A673 (cell line): ENCODE results near the gene COX20. TPM values are rescaled to one million over a fixed set of nuclear protein-coding genes. Genes with fewer than 3 reads are reported as not detected.
"Not testable (repeated sequence)": the region's sequence is repeated elsewhere in the genome, so short reads cannot be mapped to it uniquely, and the experiment has no call there.

Experiments
- BruUV-seq: library from RNA; stranded (reverse); fragments of 400-500 nt; replicated peaks from 2 replicates; lab custom pipeline; 2021; lab: Mats Ljungman, UMichigan
- CTCF ChIA-PET: fragments of 300-600 bp; sonication (Branson Sonifier 250); formaldehyde crosslinking; loops from one replicate; lab custom pipeline; 2022; ENCODE audit warnings: antibody characterized with exemption; lab: Charles Lee
- POLR2A ChIA-PET: fragments of 300-600 bp; sonication (Branson Sonifier 250); formaldehyde crosslinking; loops from one replicate; lab custom pipeline; 2022; ENCODE audit warnings: antibody characterized with exemption; ENCODE audit not compliant: low non-redundant PET; lab: Charles Lee
- DNase-seq: peaks from one replicate; pipeline ENCODE4 v3.0.0-alpha.2; 2015; ENCODE audit warnings: low spot score
- H3K27ac ChIP-seq: fragments of 200-600 bp; sonication (generic); 2 replicates; pipeline ENCODE4 v1.5.1; 2016; ENCODE audit warnings: mixed run types, low read depth, mild to moderate bottlenecking, mixed read lengths, antibody characterized with exemption, low read length; ENCODE audit not compliant: poor library complexity, severe bottlenecking
- H3K27me3 ChIP-seq: fragments of 200-600 bp; sonication (generic); replicated peaks from 2 replicates; pipeline ENCODE4 v1.6.1; 2017; ENCODE audit warnings: mixed run types, low read depth, mild to moderate bottlenecking, mixed read lengths, antibody characterized with exemption, low read length; ENCODE audit not compliant: insufficient read depth, poor library complexity
- H3K36me3 ChIP-seq: fragments of 200-600 bp; sonication (generic); 2 replicates; pipeline ENCODE4 v1.6.1; 2016; ENCODE audit warnings: mixed run types, mild to moderate bottlenecking, mixed read lengths, antibody characterized with exemption, low read length; ENCODE audit not compliant: insufficient read depth, poor library complexity, severe bottlenecking
- H3K4me1 ChIP-seq: fragments of 200-600 bp; sonication (generic); 2 replicates; pipeline ENCODE4 v1.6.1; 2017; ENCODE audit warnings: mixed run types, mild to moderate bottlenecking, mixed read lengths, antibody characterized with exemption, low read length; ENCODE audit not compliant: insufficient read depth, poor library complexity, severe bottlenecking
- H3K4me3 ChIP-seq: fragments of 200-600 bp; sonication (generic); 2 replicates; pipeline ENCODE4 v1.5.1; 2016; ENCODE audit warnings: low read depth, mixed run types, mild to moderate bottlenecking, mixed read lengths, low read length; ENCODE audit not compliant: poor library complexity, severe bottlenecking
- H3K9me3 ChIP-seq: fragments of 200-600 bp; sonication (generic); 2 replicates; pipeline ENCODE4 v1.6.1; 2016; ENCODE audit warnings: mixed run types, low read depth, mild to moderate bottlenecking, mixed read lengths, antibody characterized with exemption, low read length; ENCODE audit not compliant: poor library complexity, severe bottlenecking
- EZH2 ChIP-seq: fragments of 200-600 bp; sonication (generic); IDR thresholded peaks from 2 replicates; pipeline ENCODE4 v1.6.1; 2017; ENCODE audit warnings: borderline replicate concordance, low read depth, mild to moderate bottlenecking, mixed read lengths, antibody characterized with exemption, low read length; ENCODE audit not compliant: poor library complexity, severe bottlenecking
- intact Hi-C: fragments of 100-400 bp; cut with micrococcal nuclease; formaldehyde crosslinking; loops from one replicate; pipeline ENCODE4 v1.10.0; 2022; ENCODE audit not compliant: unreplicated experiment
- total RNA-seq: library from RNA; stranded (reverse); gene quantifications from 2 replicates; pipeline ENCODE4 v1.2.3, GENCODE V29; 2021
- TF ChIP-seq, protein P1 (sequence below): fragments of 300-800, 200-600 bp; sonication (generic); conservative IDR thresholded peaks from 2 replicates; pipeline ENCODE4 v1.5.1; 2017; ENCODE audit warnings: low read depth, mild to moderate bottlenecking, antibody characterized with exemption, low read length, moderate library complexity, mixed read lengths

COX20 gene
- total RNA-seq, 1 experiment from 2014 or later, result 59.0 TPM

- intact Hi-C loops, result no loop called here
- Histone ChIP-seq H3K27me3 (peaks cover 2% of the 10 kb centered on the region), H3K36me3 (no peaks in the 10 kb centered on the region), H3K4me1 (no peaks in the 10 kb centered on the region), H3K27ac (no peak overlapping the region), H3K9me3 (no peaks in the 10 kb centered on the region), H3K4me3 (no peak overlapping the region)
- BruUV-seq, result no TSS peak
- ChIA-PET POLR2A (no interaction called here), CTCF (no interaction called here)
- DNase-seq, result no peak
- TF ChIP-seq EZH2, result no peak
- TF ChIP-seq, protein P1, sequence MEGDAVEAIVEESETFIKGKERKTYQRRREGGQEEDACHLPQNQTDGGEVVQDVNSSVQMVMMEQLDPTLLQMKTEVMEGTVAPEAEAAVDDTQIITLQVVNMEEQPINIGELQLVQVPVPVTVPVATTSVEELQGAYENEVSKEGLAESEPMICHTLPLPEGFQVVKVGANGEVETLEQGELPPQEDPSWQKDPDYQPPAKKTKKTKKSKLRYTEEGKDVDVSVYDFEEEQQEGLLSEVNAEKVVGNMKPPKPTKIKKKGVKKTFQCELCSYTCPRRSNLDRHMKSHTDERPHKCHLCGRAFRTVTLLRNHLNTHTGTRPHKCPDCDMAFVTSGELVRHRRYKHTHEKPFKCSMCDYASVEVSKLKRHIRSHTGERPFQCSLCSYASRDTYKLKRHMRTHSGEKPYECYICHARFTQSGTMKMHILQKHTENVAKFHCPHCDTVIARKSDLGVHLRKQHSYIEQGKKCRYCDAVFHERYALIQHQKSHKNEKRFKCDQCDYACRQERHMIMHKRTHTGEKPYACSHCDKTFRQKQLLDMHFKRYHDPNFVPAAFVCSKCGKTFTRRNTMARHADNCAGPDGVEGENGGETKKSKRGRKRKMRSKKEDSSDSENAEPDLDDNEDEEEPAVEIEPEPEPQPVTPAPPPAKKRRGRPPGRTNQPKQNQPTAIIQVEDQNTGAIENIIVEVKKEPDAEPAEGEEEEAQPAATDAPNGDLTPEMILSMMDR, result no peak
Observed at GRCh38 chr1:244822878-244823277, 12.6 kb upstream of the COX20 start.

DNA sequence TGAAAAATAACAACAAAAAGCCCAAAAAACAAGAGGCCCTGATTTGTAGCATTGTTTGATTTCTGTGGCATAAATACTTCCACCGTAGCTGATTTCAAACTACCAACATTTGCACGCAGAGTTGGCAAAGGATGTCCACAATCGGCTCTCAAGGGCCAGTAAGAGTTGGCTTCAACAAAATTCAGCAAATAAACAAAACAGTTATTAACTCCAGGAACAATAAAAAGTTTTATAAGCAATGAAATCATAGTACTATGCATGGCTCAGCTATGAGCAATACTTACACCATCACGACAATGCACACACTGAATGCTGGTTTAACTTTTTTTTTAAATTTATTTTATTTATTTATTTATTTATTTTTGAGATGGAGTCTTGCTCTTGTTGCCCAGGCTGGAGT lies 8.7 kb upstream of the COX20 start:
- no peak overlapping the region for H3K27ac ChIP-seq
- no peaks in the 10 kb centered on the region for H3K4me1 ChIP-seq
- no peaks in the 10 kb centered on the region for H3K27me3 ChIP-seq
- BruUV-seq, result no TSS peak
- no peak for TF ChIP-seq EZH2
- TF ChIP-seq, protein P1, result no peak
- no peak for DNase-seq
- ChIA-PET CTCF (interaction anchor here (0.7 kb wide), 1 partner anchor 216 kb away, joined by 5 read pairs; no protein-coding TSS in a partner anchor), POLR2A (no interaction called here)
- no peaks in the 10 kb centered on the region for H3K9me3 ChIP-seq
- H3K36me3 ChIP-seq, result no peaks in the 10 kb centered on the region
- H3K4me3 ChIP-seq, result no peak overlapping the region
- intact Hi-C loops, result no loop called here

- peaks cover 8% of the 10 kb centered on the region for H3K4me1 ChIP-seq
- ChIA-PET CTCF (no interaction called here), POLR2A (interaction anchor here (0.8 kb wide), 1 partner anchor 24 kb away, joined by 3 read pairs; no protein-coding TSS in a partner anchor)
- no TSS peak for BruUV-seq
- no peaks in the 10 kb centered on the region for H3K36me3 ChIP-seq
- intact Hi-C loops, result loop anchor here (10.0 kb wide), 1 partner anchor 214 kb away; no protein-coding TSS in a partner anchor
- no peak for DNase-seq
- TF ChIP-seq EZH2, result no peak
- TF ChIP-seq, protein P1, result no peak
- no peak overlapping the region for H3K4me3 ChIP-seq
- no peak overlapping the region for H3K27ac ChIP-seq
- no peaks in the 10 kb centered on the region for H3K9me3 ChIP-seq
- no peaks in the 10 kb centered on the region for H3K27me3 ChIP-seq
Observed at GRCh38 chr1:244830639-244831038, 4.8 kb upstream of the COX20 start.

GRCh38 chr1:244833260-244833659 lies 2.2 kb upstream of the COX20 start:
- peaks cover 23% of the 10 kb centered on the region for H3K4me1 ChIP-seq
- CTCF ChIA-PET, POLR2A ChIA-PET, DNase-seq, H3K36me3 ChIP-seq, H3K27me3 ChIP-seq, BruUV-seq, H3K9me3 ChIP-seq: not testable (repeated sequence)
- peak overlapping the region; percentile 72 for H3K4me3 ChIP-seq
- intact Hi-C loops, result loop anchor here (10.0 kb wide), 1 partner anchor 212 kb away; no protein-coding TSS in a partner anchor
- H3K27ac ChIP-seq, result peak overlapping the region; percentile 97
